HepG2 (cell line): ENCODE results near the gene GAS2L2.

ENCODE experiments used
- REL ChIP-seq: sonication (generic); formaldehyde crosslinking; conservative IDR thresholded peaks from 2 replicates; pipeline ENCODE4 v1.8.0; 2022; ENCODE audit warnings: mild to moderate bottlenecking, missing genetic modification reagents, moderate library complexity
- RFX5 ChIP-seq: IDR thresholded peaks from 2 replicates; pipeline ENCODE4 v1.6.1; 2011; ENCODE audit warnings: low read depth, low read length, improper control_type of control experiment
- SIN3A ChIP-seq: IDR thresholded peaks from 2 replicates; pipeline ENCODE4 v1.6.1; 2011; ENCODE audit warnings: low read depth, mild to moderate bottlenecking, control low read depth, low read length, borderline replicate concordance
- TF ChIP-seq, protein P1 (sequence below): sonication (generic); formaldehyde crosslinking; IDR thresholded peaks from 2 replicates; pipeline ENCODE4 v1.5.0; 2020; ENCODE audit warnings: mild to moderate bottlenecking, missing genetic modification reagents, moderate library complexity

DNA sequence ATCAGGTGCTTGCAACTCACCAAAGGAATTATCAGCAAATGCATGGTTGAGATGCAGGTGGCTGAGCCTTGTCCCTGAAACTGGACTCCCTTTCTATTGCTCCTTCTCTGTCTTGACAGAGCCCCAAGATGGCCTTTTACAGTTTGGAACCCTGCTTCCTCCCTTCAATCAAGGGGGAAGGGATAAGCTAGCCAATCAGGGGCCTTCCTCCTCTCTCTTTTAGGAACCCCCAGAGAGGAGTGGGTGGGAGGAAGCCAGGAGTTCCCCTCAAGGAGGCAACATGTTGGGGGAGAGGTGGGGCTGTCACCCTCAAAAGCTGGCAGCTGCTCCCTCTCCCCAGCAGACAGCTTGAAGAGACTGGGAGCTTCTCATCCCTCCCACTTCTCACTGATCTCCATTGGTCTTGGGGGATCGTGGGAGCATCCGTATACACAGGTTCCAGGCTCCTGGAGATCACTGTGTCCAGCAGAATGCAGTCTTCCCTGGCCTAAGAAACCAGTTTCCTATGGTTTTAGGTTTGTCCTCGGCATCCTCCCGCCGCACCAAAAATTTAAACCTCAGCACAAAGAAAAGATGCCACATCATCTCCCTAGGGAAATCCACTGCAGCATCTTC, 14.4 kb downstream of the GAS2L2 start:
- TF ChIP-seq RFX5 (no peak), SIN3A (no peak), REL (no peak)
- TF ChIP-seq, protein P1, sequence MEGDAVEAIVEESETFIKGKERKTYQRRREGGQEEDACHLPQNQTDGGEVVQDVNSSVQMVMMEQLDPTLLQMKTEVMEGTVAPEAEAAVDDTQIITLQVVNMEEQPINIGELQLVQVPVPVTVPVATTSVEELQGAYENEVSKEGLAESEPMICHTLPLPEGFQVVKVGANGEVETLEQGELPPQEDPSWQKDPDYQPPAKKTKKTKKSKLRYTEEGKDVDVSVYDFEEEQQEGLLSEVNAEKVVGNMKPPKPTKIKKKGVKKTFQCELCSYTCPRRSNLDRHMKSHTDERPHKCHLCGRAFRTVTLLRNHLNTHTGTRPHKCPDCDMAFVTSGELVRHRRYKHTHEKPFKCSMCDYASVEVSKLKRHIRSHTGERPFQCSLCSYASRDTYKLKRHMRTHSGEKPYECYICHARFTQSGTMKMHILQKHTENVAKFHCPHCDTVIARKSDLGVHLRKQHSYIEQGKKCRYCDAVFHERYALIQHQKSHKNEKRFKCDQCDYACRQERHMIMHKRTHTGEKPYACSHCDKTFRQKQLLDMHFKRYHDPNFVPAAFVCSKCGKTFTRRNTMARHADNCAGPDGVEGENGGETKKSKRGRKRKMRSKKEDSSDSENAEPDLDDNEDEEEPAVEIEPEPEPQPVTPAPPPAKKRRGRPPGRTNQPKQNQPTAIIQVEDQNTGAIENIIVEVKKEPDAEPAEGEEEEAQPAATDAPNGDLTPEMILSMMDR (CRISPR knock-in tag): no peak
